ENCODE data around the gene MAP2K5.

Gene MAP2K5

DNA sequence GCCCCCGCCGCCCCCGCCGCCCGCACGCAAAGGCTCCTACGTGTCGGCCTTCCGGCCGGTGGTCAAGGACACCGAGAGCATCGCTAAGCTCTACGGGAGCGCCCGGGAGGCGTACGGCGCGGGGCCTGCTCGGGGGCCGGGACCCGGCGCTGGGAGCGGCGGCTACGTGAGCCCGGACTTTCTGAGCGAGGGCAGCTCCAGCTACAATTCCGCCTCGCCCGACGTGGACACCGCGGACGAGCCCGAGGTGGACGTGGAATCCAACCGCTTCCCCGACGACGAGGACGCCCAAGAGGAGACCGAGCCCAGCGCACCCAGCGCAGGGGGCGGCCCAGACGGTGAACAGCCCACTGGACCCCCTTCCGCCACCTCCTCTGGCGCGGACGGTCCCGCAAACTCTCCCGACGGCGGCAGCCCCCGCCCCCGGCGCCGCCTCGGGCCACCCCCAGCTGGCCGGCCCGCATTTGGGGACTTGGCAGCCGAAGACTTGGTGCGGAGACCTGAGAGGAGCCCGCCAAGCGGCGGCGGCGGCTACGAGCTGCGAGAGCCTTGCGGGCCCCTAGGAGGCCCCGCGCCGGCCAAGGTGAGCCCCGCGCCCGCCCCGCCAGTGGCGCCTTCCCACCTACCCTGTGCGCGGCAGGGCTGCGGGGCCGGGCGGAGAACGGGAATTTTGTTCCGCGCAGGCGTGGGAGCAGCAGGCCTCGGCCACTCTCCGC is 285.2 kb downstream of the MAP2K5 start:
- H3K9me3 Mint-ChIP-seq = peaks cover 5% of the 10 kb centered on the region
- peaks cover 2% of the 10 kb centered on the region for H3K36me3 Mint-ChIP-seq
- ATAC-seq (ENCODE audit: low read depth) = no peak
- peaks cover 18% of the 10 kb centered on the region for H3K4me1 Mint-ChIP-seq
- peak in 1 of 2 donors; percentile 27 for DNase-seq (ENCODE audit: low spot score in 2 of 2)
- peaks cover 31% of the 10 kb centered on the region for H3K27me3 Mint-ChIP-seq
- peak overlapping the region; percentile 88 for H3K27ac Mint-ChIP-seq
- H3K4me3 Mint-ChIP-seq = no peak overlapping the region

DNA sequence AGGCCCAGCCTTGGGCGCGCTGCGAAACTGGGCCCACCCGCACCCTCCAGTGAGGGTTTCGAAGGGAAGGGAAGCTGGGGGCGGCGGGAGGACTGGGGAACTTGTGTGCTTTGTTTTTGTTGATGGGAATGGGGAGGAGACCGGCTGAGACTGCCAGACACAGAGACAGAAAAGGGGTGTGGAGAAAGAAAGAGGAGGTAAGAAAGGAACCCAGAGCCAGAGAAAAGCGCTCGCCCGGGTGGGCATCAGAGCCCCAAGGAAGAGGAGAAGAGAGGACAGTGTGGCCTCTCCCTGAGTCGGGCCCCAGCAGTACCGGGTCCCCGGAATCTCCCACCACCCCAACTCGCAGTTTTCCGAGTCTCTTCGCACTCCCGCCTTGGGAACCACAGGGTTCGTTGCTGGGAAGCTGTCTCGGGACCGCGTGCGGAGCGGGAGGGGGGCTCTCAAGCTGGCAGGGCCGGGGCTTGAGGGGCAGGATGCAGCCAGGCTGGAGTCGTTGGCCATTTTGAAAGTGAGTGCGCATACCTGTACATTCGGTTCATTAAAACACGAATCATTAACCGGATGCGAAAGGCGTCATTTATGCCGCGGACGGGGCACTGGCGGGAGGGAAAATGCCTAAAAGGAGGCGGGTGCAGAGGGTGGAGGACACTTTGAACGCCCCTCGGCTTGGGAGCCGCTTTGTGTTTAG is 285.9 kb downstream of the MAP2K5 start:
- H3K9me3 Mint-ChIP-seq = peaks cover 5% of the 10 kb centered on the region
- H3K4me3 Mint-ChIP-seq = no peak overlapping the region
- peaks cover 2% of the 10 kb centered on the region for H3K36me3 Mint-ChIP-seq
- peak in 1 of 2 donors; percentile 27 for DNase-seq (ENCODE audit: low spot score in 2 of 2)
- no peak for ATAC-seq (ENCODE audit: low read depth)
- peaks cover 19% of the 10 kb centered on the region for H3K4me1 Mint-ChIP-seq
- H3K27ac Mint-ChIP-seq = peak overlapping the region; percentile 88
- peaks cover 34% of the 10 kb centered on the region for H3K27me3 Mint-ChIP-seq

DNA sequence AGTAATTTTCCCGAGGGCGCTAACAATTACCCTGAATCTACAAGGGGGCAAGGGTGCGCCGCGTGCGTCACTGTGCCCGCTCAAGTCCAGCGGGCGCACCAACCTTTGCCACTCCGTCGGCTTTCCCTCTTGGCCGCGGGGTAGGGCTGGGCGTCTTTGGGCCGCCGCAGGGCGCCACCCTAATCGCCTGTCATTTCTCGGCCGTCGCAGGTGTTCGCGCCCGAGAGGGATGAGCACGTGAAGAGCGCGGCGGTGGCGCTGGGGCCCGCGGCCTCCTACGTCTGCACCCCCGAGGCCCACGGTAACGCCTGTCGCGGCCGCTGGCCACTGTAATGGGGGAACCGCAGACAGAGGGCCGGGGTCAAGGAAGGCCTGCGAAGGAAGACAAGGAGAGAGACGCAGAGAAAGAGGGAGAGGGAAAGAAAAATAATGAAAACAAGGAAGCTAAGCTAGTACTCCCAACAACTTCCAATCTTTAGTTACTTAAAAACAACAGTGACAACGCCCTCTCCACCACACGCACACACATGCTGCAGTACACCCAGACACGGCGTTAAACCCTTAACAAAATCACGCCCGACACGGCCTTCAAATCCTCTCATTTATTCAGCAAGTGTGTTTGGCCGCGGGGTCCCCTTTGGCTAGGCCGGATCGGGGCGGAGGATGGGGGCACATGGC is 286.6 kb downstream of the MAP2K5 start:
- H3K27me3 Mint-ChIP-seq = peaks cover 30% of the 10 kb centered on the region
- H3K27ac Mint-ChIP-seq = peak overlapping the region; percentile 41
- no peak for ATAC-seq (ENCODE audit: low read depth)
- H3K9me3 Mint-ChIP-seq = peaks cover 5% of the 10 kb centered on the region
- H3K4me1 Mint-ChIP-seq = peaks cover 17% of the 10 kb centered on the region
- DNase-seq (ENCODE audit: low spot score in 2 of 2) = no peak
- peaks cover 2% of the 10 kb centered on the region for H3K36me3 Mint-ChIP-seq
- H3K4me3 Mint-ChIP-seq = no peak overlapping the region

DNA sequence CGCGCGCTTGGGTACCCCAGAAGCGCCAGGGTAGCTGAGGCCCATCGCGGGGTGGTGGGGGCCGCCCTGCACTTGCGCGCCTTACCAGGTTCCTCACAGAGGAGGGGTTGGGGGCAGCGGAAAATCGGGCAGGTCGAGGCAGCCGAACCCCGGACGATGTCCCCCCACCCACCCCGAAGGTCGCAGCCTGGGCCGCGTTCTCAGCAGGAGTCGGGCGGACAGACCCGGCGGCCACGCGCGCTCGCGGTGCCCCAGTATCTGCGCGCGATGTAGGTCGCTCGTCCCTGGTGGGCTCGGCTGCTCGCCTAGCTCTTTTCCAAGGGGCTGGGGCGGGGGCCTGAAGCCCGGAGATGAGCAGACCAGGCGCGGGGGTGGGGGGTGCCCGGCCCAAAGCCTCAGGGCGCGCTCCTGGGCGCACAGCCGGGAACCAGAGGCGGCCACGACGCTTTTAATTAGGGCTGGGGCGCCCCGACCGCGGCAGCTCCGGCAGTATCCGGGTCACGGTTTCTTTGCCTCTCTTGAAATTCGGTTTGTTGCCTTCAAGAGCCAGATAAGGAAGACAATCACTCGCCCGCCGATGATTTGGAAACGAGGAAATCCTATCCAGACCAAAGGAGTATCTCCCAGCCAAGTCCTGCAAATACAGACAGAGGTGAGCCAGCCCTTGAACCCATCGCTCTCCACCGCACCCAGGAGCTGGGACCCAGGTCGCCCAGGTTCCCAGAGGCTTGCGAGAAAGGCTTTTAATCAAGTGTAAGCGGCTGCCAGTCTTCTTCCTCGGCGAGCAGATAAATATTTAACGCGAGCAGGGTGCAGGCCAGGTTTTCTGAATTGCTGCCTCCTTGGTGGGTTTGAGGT is 287.4 kb downstream of the MAP2K5 start:
- no peak for DNase-seq (ENCODE audit: low spot score in 2 of 2)
- no peak for ATAC-seq (ENCODE audit: low read depth)
- Mint-ChIP-seq H3K27me3 (peaks cover 34% of the 10 kb centered on the region), H3K9me3 (peaks cover 5% of the 10 kb centered on the region), H3K4me3 (no peak overlapping the region), H3K36me3 (peaks cover 2% of the 10 kb centered on the region), H3K4me1 (peaks cover 23% of the 10 kb centered on the region), H3K27ac (peak overlapping the region; percentile 1)

DNA sequence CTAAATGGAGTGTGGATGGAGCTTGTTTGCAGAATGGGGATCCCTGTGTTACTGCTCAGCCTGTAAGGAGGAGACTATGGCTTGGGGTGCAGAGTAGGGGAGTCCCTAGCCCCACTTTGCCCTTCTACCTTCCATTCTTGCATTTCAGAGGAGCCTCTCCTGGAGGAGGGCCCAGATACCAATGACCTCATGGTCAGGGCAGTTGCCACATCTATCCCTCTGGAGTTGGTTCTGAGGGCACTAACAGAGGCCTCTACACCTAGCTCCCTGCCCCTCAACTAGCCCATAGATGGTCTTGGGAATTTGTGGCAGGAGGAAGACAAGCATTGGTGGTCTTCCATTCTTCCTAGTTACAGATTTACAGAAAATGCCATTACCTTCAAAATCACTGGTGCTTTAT is 288.9 kb downstream of the MAP2K5 start:
- Mint-ChIP-seq H3K4me1 (peaks cover 22% of the 10 kb centered on the region), H3K27me3 (peaks cover 29% of the 10 kb centered on the region), H3K4me3 (no peak overlapping the region), H3K27ac (no peak overlapping the region), H3K9me3 (peaks cover 3% of the 10 kb centered on the region), H3K36me3 (peaks cover 2% of the 10 kb centered on the region)
- DNase-seq (ENCODE audit: low spot score in 2 of 2) (no peak), ATAC-seq (ENCODE audit: low read depth) (no peak)

DNA sequence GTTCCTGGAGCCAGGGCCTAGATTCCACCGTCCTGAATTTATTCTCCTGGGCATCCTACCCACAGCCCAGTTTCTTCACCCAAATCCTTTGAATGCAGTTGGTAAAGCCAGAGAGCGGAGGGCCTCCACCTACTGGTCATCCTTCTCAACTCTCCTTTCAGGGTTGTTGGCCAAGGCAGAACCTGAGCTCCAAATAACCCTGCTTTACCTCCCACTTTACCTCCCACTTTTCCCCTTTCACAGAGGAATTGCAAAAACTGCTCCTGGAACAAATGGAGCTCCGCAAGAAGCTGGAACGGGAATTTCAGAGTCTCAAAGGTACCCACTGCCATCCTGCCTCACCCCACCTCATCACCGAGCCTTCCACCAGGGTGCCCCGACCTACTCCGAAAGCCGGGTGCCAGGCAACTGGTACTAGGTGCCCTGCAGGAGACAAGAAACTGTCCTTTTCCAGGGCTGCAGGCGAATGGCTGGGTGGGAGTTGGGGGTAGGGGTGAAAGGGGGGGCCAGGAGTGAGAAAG is 289.6 kb downstream of the MAP2K5 start:
- H3K4me3 Mint-ChIP-seq = no peak overlapping the region
- peak overlapping the region; percentile 53 for H3K27ac Mint-ChIP-seq
- peaks cover 2% of the 10 kb centered on the region for H3K9me3 Mint-ChIP-seq
- peaks cover 25% of the 10 kb centered on the region for H3K4me1 Mint-ChIP-seq
- no peak for DNase-seq (ENCODE audit: low spot score in 2 of 2)
- peaks cover 28% of the 10 kb centered on the region for H3K27me3 Mint-ChIP-seq
- peaks cover 2% of the 10 kb centered on the region for H3K36me3 Mint-ChIP-seq
- ATAC-seq (ENCODE audit: low read depth) = no peak

DNA sequence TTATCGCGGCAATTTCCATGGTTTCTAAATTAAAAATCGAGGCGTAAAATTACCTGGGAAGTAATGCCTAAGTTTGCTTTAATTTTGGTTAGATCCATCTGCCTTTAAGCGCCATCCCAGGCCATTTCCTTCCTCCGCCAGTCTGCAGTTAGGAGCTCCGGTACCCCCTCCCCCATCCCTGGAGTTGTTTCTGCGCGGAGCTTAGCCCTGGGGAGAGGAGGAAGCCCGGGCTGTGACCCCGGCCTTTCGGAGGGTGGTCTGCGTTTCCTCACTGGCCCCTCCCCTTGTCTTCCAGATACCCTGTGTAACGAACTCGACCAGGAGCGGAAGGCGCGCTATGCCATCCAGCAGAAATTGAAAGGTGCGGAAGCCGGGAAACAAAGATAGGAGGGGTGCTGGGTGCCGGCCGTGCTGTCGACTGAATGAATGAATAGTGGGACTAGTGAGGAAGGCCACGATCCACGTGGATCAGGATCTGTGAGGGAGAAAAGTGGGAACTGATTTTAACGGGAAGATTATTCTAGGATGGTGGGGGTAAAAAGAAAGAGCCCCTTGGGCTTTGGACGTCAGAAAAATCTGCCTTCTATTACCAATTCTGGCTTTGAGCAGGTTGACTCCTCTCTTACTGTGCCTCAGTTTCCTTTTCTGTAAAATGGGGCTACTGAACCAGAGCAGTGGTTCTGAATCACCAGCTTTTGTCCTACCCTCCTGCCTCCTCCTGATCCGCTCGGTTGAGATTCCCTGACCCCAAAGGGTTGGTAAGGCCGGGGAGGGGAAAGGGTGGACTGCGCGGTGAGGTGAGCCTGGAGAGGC is 290.6 kb downstream of the MAP2K5 start:
- Mint-ChIP-seq H3K27me3 (peaks cover 30% of the 10 kb centered on the region), H3K36me3 (peaks cover 2% of the 10 kb centered on the region), H3K9me3 (peaks cover 2% of the 10 kb centered on the region), H3K27ac (peak overlapping the region; percentile 48), H3K4me3 (peak overlapping the region; percentile 18), H3K4me1 (peaks cover 25% of the 10 kb centered on the region)
- ATAC-seq (ENCODE audit: low read depth) (no peak), DNase-seq (ENCODE audit: low spot score in 2 of 2) (no peak)

DNA sequence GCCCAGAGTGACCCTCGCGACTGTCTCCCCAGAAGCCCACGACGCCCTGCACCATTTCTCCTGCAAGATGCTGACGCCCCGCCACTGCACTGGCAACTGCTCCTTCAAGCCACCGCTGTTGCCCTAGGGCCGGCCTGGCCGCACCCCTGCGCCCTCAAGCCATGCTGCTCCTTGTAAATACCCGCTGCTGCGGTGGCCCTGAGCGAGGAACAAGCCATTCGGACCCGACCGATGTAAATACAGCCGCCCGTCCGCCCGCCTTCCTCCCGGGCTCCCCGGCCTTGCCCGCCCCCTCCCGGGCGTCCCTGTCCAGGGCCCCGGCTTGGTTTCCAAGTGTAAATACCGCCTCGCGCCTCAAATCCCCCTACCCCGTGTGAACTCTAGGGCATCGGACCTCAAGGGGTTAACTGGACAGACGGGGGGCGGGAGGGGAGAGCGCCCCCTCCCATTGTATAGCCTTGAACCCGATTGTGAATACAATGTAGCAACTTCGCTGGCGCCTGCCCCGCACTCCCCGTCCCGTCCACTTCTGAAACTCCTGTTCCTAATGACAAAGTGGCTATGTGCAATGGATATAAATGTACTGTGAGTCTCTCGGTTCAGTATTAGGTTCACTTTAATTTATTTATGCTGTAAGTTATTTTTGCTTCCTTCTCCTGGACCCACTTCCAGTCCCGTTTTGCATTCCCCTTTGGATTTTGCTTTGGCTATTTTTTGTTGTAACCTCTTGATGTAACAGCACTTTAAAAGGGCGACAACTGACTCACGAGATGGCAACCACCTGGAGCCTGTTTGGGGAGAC is 291.4 kb downstream of the MAP2K5 start:
- ATAC-seq (ENCODE audit: low read depth) (peak; percentile 49), DNase-seq (ENCODE audit: low spot score in 2 of 2) (peak in 1 of 2 donors; percentile 54)
- no peaks in the 10 kb centered on the region for H3K9me3 Mint-ChIP-seq
- H3K27ac Mint-ChIP-seq = peak overlapping the region; percentile 78
- H3K36me3 Mint-ChIP-seq = no peaks in the 10 kb centered on the region
- peak overlapping the region; percentile 77 for H3K4me3 Mint-ChIP-seq
- peaks cover 28% of the 10 kb centered on the region for H3K27me3 Mint-ChIP-seq
- peaks cover 25% of the 10 kb centered on the region for H3K4me1 Mint-ChIP-seq

DNA sequence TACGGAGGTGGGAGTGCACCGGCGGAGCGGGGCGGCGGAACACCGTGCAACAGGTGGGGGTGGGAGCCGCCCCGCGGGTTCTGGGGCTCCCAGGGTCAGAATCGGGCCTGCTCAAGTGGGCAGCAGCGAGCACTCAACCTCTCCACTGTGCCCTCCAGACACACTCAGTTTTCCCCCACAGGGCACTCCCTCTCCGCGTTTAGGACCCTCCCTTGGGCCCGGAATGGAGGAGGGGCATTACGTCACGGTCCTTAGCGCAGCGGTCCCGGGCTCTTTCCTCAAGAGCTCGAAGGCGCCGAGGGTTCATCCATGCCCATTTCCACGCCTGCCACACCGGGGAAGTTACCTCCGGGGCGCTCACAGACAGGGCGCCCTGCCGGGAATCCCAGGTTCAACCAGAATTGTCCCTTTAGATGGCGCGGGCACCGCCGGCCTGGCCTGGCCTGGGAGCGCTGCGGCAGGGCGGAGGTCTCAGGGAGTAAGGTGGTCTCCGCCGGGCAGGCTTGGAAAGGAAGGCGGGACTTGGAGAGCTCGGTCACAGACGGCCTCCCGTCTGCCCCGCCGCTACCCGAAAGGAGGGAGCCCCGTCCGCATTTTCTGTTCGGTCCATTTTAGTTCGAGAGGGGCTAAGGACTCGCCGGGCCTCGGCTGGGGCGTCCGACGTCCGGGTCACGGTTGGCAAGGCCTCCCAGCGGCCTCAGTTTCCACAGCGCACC is 292.2 kb downstream of the MAP2K5 start:
- no peaks in the 10 kb centered on the region for H3K9me3 Mint-ChIP-seq
- no peak for ATAC-seq (ENCODE audit: low read depth)

DNA sequence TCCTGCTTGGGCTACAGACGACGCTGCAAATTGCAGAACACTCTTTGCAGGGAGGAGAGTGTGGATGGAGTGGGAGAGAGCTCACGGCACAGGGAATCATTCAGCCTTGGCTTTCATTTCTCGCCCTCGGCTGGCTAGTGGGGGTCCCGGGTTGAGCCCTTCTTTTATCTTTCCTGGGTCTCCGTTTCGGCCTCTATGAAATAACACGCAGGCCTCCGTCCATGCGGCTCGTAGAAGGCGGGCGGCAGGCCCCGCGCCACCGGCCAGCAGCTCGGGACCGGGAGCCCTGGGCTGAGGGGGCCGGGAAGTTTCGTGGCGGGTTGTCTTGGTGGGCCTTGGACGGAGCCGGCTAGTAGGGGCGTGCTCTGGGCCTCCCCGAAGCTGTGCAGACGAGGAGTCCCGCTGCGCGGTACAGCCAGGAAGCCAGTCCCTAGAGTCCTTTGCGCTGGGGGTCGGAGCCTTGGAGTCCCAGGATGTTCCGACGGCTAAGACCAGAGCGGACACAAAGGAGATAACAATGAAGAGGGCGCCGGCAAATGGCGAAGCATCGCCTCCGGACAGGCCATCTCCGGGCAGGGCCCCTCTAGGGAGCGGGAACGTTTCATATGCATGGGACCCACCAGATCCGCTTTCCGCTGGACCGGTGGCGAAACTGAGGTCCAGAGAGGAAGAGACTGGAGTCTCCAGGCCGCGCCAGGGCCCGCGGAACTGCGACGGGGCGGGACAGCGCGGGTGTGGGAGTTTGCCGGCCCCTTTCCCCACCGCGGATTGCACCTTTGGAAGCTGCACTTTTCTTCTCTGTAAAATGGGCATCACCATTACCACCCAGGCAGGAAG is 293.0 kb downstream of the MAP2K5 start:
- DNase-seq (ENCODE audit: low spot score in 2 of 2) = peak in 1 of 2 donors; percentile 54
- no peaks in the 10 kb centered on the region for H3K36me3 Mint-ChIP-seq
- H3K4me1 Mint-ChIP-seq = peaks cover 24% of the 10 kb centered on the region

More for the DNA sequence above, 292.2 kb downstream of the MAP2K5 start:
- H3K4me1 Mint-ChIP-seq = peaks cover 24% of the 10 kb centered on the region
- peak overlapping the region; percentile 78 for H3K27ac Mint-ChIP-seq
- peak overlapping the region; percentile 77 for H3K4me3 Mint-ChIP-seq
- peaks cover 24% of the 10 kb centered on the region for H3K27me3 Mint-ChIP-seq
- DNase-seq (ENCODE audit: low spot score in 2 of 2) = no peak
- H3K36me3 Mint-ChIP-seq = no peaks in the 10 kb centered on the region

DNA sequence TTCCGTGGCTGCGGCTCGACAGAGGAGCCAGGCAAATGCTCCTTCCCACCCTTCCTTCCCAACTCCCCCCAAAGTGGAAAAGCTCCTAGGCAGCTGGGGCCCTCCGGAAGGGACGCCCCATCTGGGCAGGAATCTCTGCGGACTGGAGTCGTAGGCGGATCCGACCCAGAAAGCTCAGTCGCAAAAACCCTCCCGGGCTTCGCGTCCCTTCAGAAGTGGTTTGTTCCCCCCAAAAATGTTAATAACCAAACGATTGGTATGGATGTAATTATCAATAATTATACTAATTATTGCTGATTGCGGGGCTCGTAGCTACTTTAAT is 293.6 kb downstream of the MAP2K5 start:
- Mint-ChIP-seq H3K9me3 (no peaks in the 10 kb centered on the region), H3K4me1 (peaks cover 26% of the 10 kb centered on the region), H3K27ac (no peak overlapping the region), H3K4me3 (peak overlapping the region; percentile 77), H3K36me3 (no peaks in the 10 kb centered on the region), H3K27me3 (peaks cover 17% of the 10 kb centered on the region)
- ATAC-seq (ENCODE audit: low read depth) = no peak
- DNase-seq (ENCODE audit: low spot score in 2 of 2) = no peak

More for the DNA sequence above, 293.0 kb downstream of the MAP2K5 start:
- H3K27me3 Mint-ChIP-seq = peaks cover 22% of the 10 kb centered on the region
- H3K4me3 Mint-ChIP-seq = peak overlapping the region; percentile 77
- ATAC-seq (ENCODE audit: low read depth) = no peak
- H3K9me3 Mint-ChIP-seq = no peaks in the 10 kb centered on the region
- no peak overlapping the region for H3K27ac Mint-ChIP-seq

Measured in memory B cell (primary cell).